OCI-LY7 (cell line): Measurements from ENCODE around the gene MLPH. TPM values are rescaled to one million over a fixed set of nuclear protein-coding genes. Genes with fewer than 3 reads are reported as not detected.

ENCODE experiments used
- BruUV-seq: library from RNA; stranded (reverse); fragments of 400-500 nt; replicated peaks from 2 replicates; lab custom pipeline; 2021; lab: Mats Ljungman, UMichigan
- CTCF ChIA-PET: fragments of 300-600 bp; sonication (Branson Sonifier 250); formaldehyde crosslinking; loops from one replicate; lab custom pipeline; 2022; ENCODE audit warnings: antibody characterized with exemption; ENCODE audit not compliant: unreplicated experiment; lab: Charles Lee
- POLR2A ChIA-PET: fragments of 300-600 bp; sonication (Branson Sonifier 250); formaldehyde crosslinking; loops from one replicate; lab custom pipeline; 2022; ENCODE audit warnings: antibody characterized with exemption; lab: Charles Lee
- DNase-seq: peaks from one replicate; pipeline ENCODE4 v3.0.0-alpha.2; 2015; ENCODE audit warnings: low spot score
- H2AFZ ChIP-seq: fragments of 200-600 bp; sonication (generic), shearing (Covaris generic); 2 replicates; pipeline ENCODE4 v1.6.1; 2014; ENCODE audit warnings: mild to moderate bottlenecking, antibody characterized with exemption, low read length, moderate library complexity
- H3K27ac ChIP-seq: fragments of 200-600 bp; sonication (generic); 2 replicates; pipeline ENCODE4 v1.5.1; 2014; ENCODE audit warnings: mixed run types, low read depth, mild to moderate bottlenecking, moderate library complexity, low read length, inconsistent platforms; ENCODE audit not compliant: poor library complexity, severe bottlenecking
- H3K36me3 ChIP-seq: fragments of 200-600 bp; sonication (generic); 2 replicates; pipeline ENCODE4 v1.6.1; 2014; ENCODE audit warnings: mild to moderate bottlenecking, antibody characterized with exemption, low read length, moderate library complexity, mixed read lengths; ENCODE audit not compliant: insufficient read depth
- H3K4me1 ChIP-seq: fragments of 200-600 bp; sonication (generic); 2 replicates; pipeline ENCODE4 v1.5.1; 2014; ENCODE audit warnings: mild to moderate bottlenecking, low read length; ENCODE audit not compliant: insufficient read depth, poor library complexity, severe bottlenecking
- H3K4me2 ChIP-seq: fragments of 200-600 bp; sonication (generic); 2 replicates; pipeline ENCODE4 v1.6.1; 2014; ENCODE audit warnings: mild to moderate bottlenecking, low read length
- H3K4me3 ChIP-seq: fragments of 200-600 bp; sonication (generic); 2 replicates; pipeline ENCODE4 v1.5.1; 2014; ENCODE audit warnings: mild to moderate bottlenecking, low read depth, low read length; ENCODE audit not compliant: poor library complexity, severe bottlenecking
- H3K79me2 ChIP-seq: fragments of 200-600 bp; sonication (generic); 2 replicates; pipeline ENCODE4 v1.6.1; 2016; ENCODE audit warnings: low read depth, mild to moderate bottlenecking, low read length, moderate library complexity, mixed read lengths; ENCODE audit not compliant: insufficient read depth
- H3K9me2 ChIP-seq: fragments of 200-600 bp; sonication (generic); 2 replicates; pipeline ENCODE4 v1.6.1; 2016; ENCODE audit warnings: mild to moderate bottlenecking, low read length, mixed read lengths; ENCODE audit not compliant: insufficient read depth
- H3K9me3 ChIP-seq: fragments of 200-600 bp; sonication (generic); 2 replicates; pipeline ENCODE4 v1.6.1; 2014; ENCODE audit warnings: mild to moderate bottlenecking, mixed run types, low read length, mixed read lengths
- H4K20me1 ChIP-seq: fragments of 200-600 bp; sonication (generic); 2 replicates; pipeline ENCODE4 v1.6.1; 2014; ENCODE audit warnings: mild to moderate bottlenecking, antibody characterized with exemption, low read length, moderate library complexity, mixed read lengths; ENCODE audit not compliant: insufficient read depth
- EZH2phosphoT487 ChIP-seq: fragments of 200-600 bp; sonication (generic); IDR thresholded peaks from 2 replicates; pipeline ENCODE4 v1.6.1; 2018; ENCODE audit warnings: low read depth, borderline replicate concordance, mild to moderate bottlenecking, mixed run types, antibody characterized with exemption, low read length, moderate library complexity, mixed read lengths
- intact Hi-C: fragments of 100-400 bp; cut with micrococcal nuclease; formaldehyde crosslinking; loops from one replicate; pipeline ENCODE4 v1.10.0; 2022; ENCODE audit not compliant: unreplicated experiment
- total RNA-seq, 2 experiments: library from RNA; depleted of rRNA in 1 of 2; stranded (reverse); fragments of >200 nt in 1 of 2; shearing (Covaris generic) in 1 of 2; gene quantifications; 2 replicates each; pipeline ENCODE4 v1.2.3, GENCODE V29; 2014 to 2022
- TF ChIP-seq, protein P1 (sequence below): fragments of 200-600 bp; sonication (generic); conservative IDR thresholded peaks from 2 replicates; pipeline ENCODE4 v1.5.1; 2014; ENCODE audit warnings: mild to moderate bottlenecking, antibody characterized with exemption, low read length, moderate library complexity, mixed read lengths

Gene MLPH
- total RNA-seq, 2 experiments from 2014 or later: not detected

DNA sequence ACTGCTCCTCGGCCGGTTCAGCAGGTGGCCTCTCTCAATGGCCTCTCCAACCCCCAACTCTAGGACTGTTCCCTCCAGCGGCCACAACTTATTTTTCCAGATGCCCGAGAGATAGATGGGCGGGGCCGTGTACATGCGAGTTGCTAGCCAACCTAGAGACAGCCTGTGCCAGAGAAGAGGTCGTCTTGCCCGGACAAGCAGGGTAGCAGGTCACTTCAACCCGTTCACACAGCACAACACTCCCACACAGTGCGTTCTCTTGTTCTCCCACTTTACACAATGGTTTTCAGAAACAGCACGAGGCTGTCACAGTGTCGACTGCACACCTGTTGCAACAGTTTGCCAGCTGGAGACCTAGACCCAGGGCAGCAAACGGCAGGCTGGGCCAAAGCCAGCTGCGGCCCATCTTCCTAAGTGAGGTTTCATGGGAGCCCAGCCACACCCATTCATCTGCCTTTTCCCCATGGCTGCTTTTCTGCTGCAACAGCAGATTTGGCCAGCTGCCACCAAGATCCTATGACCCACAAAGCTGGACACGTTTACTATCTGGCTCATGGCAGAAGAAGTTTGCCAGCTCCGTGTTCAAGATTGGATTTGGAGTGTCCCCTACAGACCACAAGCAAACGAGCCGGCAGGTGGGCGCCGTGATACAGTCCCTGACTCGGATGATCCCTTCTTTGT is 72.0 kb downstream of the MLPH start:
- no peaks in the 10 kb centered on the region for H3K4me1 ChIP-seq
- no peaks in the 10 kb centered on the region for H3K9me2 ChIP-seq
- no peak for TF ChIP-seq EZH2phosphoT487
- TF ChIP-seq, protein P1, sequence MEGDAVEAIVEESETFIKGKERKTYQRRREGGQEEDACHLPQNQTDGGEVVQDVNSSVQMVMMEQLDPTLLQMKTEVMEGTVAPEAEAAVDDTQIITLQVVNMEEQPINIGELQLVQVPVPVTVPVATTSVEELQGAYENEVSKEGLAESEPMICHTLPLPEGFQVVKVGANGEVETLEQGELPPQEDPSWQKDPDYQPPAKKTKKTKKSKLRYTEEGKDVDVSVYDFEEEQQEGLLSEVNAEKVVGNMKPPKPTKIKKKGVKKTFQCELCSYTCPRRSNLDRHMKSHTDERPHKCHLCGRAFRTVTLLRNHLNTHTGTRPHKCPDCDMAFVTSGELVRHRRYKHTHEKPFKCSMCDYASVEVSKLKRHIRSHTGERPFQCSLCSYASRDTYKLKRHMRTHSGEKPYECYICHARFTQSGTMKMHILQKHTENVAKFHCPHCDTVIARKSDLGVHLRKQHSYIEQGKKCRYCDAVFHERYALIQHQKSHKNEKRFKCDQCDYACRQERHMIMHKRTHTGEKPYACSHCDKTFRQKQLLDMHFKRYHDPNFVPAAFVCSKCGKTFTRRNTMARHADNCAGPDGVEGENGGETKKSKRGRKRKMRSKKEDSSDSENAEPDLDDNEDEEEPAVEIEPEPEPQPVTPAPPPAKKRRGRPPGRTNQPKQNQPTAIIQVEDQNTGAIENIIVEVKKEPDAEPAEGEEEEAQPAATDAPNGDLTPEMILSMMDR: no peak
- H3K4me2 ChIP-seq: no peak overlapping the region
- H3K4me3 ChIP-seq: no peak overlapping the region
- H4K20me1 ChIP-seq: no peaks in the 10 kb centered on the region
- POLR2A ChIA-PET: interaction anchor here (0.7 kb wide), 1 partner anchor 17 kb away, joined by 6 read pairs; no protein-coding TSS in a partner anchor
- BruUV-seq: no TSS peak
- no peak for DNase-seq
- intact Hi-C loops: no loop called here
- H2AFZ ChIP-seq: no peak overlapping the region
- peaks cover 5% of the 10 kb centered on the region for H3K9me3 ChIP-seq
- CTCF ChIA-PET: no interaction called here
- no peaks in the 10 kb centered on the region for H3K79me2 ChIP-seq
- H3K27ac ChIP-seq: no peak overlapping the region
- H3K36me3 ChIP-seq: no peaks in the 10 kb centered on the region

DNA sequence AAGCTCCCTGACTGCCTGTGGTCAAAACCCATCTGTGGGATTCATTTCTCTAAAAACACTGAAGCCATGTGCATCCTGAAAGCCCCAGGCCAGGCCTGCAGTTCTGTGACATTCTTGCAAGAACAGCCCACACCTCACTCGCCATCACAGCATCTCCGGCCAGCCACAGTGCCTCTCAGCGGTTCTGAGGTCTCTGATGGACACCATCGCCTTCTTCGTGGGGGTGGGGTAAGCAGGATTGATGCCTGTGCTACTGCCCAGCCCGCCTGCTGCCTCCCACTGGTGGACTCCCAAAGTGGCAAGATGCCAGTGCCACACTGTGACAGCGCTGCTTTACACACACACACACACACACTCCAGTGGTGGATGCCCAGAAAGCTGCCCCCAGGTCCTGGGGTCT is 74.2 kb downstream of the MLPH start:
- TF ChIP-seq, protein P1: no peak
- no peak for TF ChIP-seq EZH2phosphoT487
- H3K9me2 ChIP-seq: no peaks in the 10 kb centered on the region
- intact Hi-C loops: no loop called here
- no TSS peak for BruUV-seq
- no peaks in the 10 kb centered on the region for H3K79me2 ChIP-seq
- H3K4me3 ChIP-seq: no peak overlapping the region
- H3K36me3 ChIP-seq: no peaks in the 10 kb centered on the region
- no peak overlapping the region for H3K27ac ChIP-seq
- no peaks in the 10 kb centered on the region for H3K4me1 ChIP-seq
- DNase-seq: no peak
- H4K20me1 ChIP-seq: no peaks in the 10 kb centered on the region
- H3K4me2 ChIP-seq: no peak overlapping the region
- ChIA-PET CTCF (no interaction called here), POLR2A (interaction anchor here (0.6 kb wide), 1 partner anchor 444 kb away, joined by 3 read pairs; no protein-coding TSS in a partner anchor)
- H3K9me3 ChIP-seq: no peaks in the 10 kb centered on the region; the same call in 1 of the 2 replicates
- H2AFZ ChIP-seq: no peak overlapping the region

GRCh38 chr2:237563816-237564215 is 76.8 kb downstream of the MLPH start:
- POLR2A ChIA-PET: no interaction called here
- no TSS peak for BruUV-seq

More at GRCh38 chr2:237563816-237564215, 76.8 kb downstream of the MLPH start:
- Histone ChIP-seq H3K79me2 (no peaks in the 10 kb centered on the region), H3K9me2 (no peaks in the 10 kb centered on the region), H3K4me2 (no peak overlapping the region), H3K4me3 (no peak overlapping the region), H3K27ac (no peak overlapping the region), H2AFZ (no peak overlapping the region), H3K36me3 (no peaks in the 10 kb centered on the region), H3K9me3 (no peaks in the 10 kb centered on the region; the same call in 1 of the 2 replicates), H3K4me1 (no peaks in the 10 kb centered on the region), H4K20me1 (no peaks in the 10 kb centered on the region)
- CTCF ChIA-PET: no interaction called here
- intact Hi-C loops: no loop called here
- TF ChIP-seq, protein P1: no peak
- TF ChIP-seq EZH2phosphoT487: no peak
- DNase-seq: no peak
